Neural crest cell (in vitro differentiated cells): ENCODE data around the gene ZDHHC8. TPM values are rescaled to one million over a fixed set of nuclear protein-coding genes. Genes with fewer than 3 reads are reported as not detected.
A peak's percentile ranks its signal among the peaks of the same experiment; 100 is the strongest.

ENCODE experiments used
- DNase-seq: peaks from one replicate; pipeline ENCODE4 v3.0.0; 2021; ENCODE audit warnings: low read depth, mixed read lengths, low spot score
- H3K27ac Mint-ChIP-seq: one replicate; pipeline ENCODE4 v1.8.0; 2021; ENCODE audit warnings: mild to moderate bottlenecking, mixed read lengths; ENCODE audit not compliant: unreplicated experiment
- H3K27me3 Mint-ChIP-seq: 2 replicates; pipeline ENCODE4 v1.8.0; 2021; ENCODE audit warnings: low read depth, mild to moderate bottlenecking, mixed read lengths
- H3K36me3 Mint-ChIP-seq: 2 replicates; pipeline ENCODE4 v1.8.0; 2021; ENCODE audit warnings: low read depth, mild to moderate bottlenecking, mixed read lengths
- H3K4me1 Mint-ChIP-seq: 2 replicates; pipeline ENCODE4 v1.8.0; 2021; ENCODE audit warnings: mixed read lengths
- H3K4me3 Mint-ChIP-seq: one replicate; pipeline ENCODE4 v1.8.0; 2021; ENCODE audit warnings: mild to moderate bottlenecking, mixed read lengths
- H3K9me3 Mint-ChIP-seq: 2 replicates; pipeline ENCODE4 v1.8.0; 2021; ENCODE audit warnings: mixed read lengths
- total RNA-seq: library from RNA; stranded (reverse); gene quantifications from 2 replicates; pipeline ENCODE4 v1.2.1, GENCODE V29; 2021
- TF ChIP-seq, protein P1 (sequence below): fragments of 200-600 bp; sonication (generic); conservative IDR thresholded peaks from 2 replicates; pipeline ENCODE4 v1.5.0; 2021; ENCODE audit warnings: antibody characterized with exemption, mild to moderate bottlenecking

The ZDHHC8 gene
- total RNA-seq, 1 donor from 2014 or later: 98.9 TPM

DNA sequence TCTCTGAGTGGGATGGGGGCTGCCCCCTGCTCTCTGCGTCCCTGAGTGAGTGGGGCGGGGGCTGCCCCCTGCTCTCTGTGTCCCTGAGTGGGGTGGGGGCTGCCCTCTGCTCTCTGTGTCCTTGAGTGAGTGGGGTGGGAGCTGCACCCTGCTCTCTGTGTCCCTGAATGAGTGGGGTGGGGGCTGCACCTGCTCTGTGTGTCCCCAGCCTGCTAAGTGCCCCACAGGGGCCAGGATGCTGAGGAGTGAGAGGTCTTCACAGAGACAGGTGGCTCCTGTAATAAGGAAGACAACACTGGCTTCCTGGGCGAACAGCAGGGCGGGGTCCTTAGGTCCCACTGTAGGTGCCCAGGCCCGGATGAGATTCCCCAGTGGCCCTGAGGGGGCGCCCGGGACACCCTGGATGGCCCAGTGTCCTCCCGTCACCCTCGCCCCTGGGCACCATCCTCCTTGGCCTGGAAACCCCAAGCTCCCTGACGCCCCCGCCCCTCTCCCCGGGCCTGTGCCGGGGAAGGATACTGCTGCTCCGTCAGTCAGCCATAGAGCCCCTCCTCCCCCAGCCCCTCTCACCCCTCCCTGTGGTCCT, 23.1 kb downstream of the ZDHHC8 start:
- H3K4me3 Mint-ChIP-seq: no peak overlapping the region
- TF ChIP-seq, protein P1, sequence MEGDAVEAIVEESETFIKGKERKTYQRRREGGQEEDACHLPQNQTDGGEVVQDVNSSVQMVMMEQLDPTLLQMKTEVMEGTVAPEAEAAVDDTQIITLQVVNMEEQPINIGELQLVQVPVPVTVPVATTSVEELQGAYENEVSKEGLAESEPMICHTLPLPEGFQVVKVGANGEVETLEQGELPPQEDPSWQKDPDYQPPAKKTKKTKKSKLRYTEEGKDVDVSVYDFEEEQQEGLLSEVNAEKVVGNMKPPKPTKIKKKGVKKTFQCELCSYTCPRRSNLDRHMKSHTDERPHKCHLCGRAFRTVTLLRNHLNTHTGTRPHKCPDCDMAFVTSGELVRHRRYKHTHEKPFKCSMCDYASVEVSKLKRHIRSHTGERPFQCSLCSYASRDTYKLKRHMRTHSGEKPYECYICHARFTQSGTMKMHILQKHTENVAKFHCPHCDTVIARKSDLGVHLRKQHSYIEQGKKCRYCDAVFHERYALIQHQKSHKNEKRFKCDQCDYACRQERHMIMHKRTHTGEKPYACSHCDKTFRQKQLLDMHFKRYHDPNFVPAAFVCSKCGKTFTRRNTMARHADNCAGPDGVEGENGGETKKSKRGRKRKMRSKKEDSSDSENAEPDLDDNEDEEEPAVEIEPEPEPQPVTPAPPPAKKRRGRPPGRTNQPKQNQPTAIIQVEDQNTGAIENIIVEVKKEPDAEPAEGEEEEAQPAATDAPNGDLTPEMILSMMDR: no peak
- peak; percentile 23 for DNase-seq
- no peaks in the 10 kb centered on the region for H3K9me3 Mint-ChIP-seq
- H3K27ac Mint-ChIP-seq: peak overlapping the region; percentile 84
- H3K36me3 Mint-ChIP-seq: no peaks in the 10 kb centered on the region
- H3K4me1 Mint-ChIP-seq: peaks cover 28% of the 10 kb centered on the region
- H3K27me3 Mint-ChIP-seq: no peaks in the 10 kb centered on the region

- H3K36me3 Mint-ChIP-seq: no peaks in the 10 kb centered on the region
- no peaks in the 10 kb centered on the region for H3K9me3 Mint-ChIP-seq
- peak overlapping the region; percentile 66 for H3K4me3 Mint-ChIP-seq
- H3K27ac Mint-ChIP-seq: peak overlapping the region; percentile 84
- TF ChIP-seq, protein P1: no peak
- peak; percentile 69 for DNase-seq
- H3K27me3 Mint-ChIP-seq: no peaks in the 10 kb centered on the region
- peaks cover 28% of the 10 kb centered on the region for H3K4me1 Mint-ChIP-seq
These were observed 23.9 kb downstream of the ZDHHC8 start for GRCh38 chr22:20155330-20156041.

- H3K4me1 Mint-ChIP-seq: peaks cover 27% of the 10 kb centered on the region
- no peak overlapping the region for H3K4me3 Mint-ChIP-seq
- no peak for DNase-seq
- H3K27me3 Mint-ChIP-seq: no peaks in the 10 kb centered on the region
- TF ChIP-seq, protein P1: no peak
- H3K9me3 Mint-ChIP-seq: no peaks in the 10 kb centered on the region
- H3K27ac Mint-ChIP-seq: peak overlapping the region; percentile 50
- no peaks in the 10 kb centered on the region for H3K36me3 Mint-ChIP-seq
These were observed 24.4 kb downstream of the ZDHHC8 start for GRCh38 chr22:20156042-20156389.

GRCh38 chr22:20156611-20157429, 25.2 kb downstream of the ZDHHC8 start:
- Mint-ChIP-seq H3K27me3 (no peaks in the 10 kb centered on the region), H3K9me3 (no peaks in the 10 kb centered on the region), H3K4me1 (peaks cover 22% of the 10 kb centered on the region), H3K36me3 (no peaks in the 10 kb centered on the region), H3K4me3 (peak overlapping the region; percentile 61), H3K27ac (no peak overlapping the region)
- TF ChIP-seq, protein P1: peak; percentile 99
- peak; percentile 96 for DNase-seq

DNA sequence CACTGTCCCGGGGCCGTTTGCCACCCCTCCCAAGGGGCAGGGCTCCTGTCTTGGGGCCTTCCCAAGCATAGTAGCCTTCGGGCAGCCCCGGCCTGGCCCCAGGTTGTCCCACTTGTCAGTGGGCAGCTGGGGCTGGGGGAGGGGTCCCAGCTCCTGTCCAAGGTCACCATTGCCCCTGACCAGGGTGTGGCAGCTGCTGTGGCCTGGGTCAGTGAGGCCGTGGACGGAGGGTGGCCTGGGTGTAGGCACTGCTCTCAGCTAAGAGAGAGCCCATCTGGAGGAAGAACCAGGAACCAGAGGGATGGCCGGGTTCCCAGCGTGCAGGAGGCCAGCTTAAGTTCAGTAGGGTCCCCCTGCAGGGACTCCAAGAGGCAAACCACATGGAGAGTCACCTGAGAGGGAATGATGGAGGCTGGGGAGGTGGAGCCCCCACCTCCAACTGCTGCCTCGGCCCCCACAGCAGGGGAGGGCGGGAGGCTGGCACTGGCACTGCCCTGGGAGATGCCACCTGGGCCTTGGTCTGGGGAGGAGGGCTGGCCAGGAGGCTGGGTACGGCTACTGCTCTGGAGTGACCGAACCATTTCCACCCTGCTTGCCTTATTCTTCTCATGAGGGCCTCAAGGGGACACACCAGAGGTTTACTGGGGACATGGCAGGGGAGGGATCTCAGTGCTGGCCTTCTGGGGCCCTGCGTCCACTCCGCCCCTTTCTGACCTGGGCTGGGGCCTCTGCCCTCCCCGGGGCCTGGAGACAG, 26.0 kb downstream of the ZDHHC8 start:
- no peaks in the 10 kb centered on the region for H3K27me3 Mint-ChIP-seq
- H3K4me1 Mint-ChIP-seq: peaks cover 22% of the 10 kb centered on the region
- H3K9me3 Mint-ChIP-seq: no peaks in the 10 kb centered on the region
- H3K4me3 Mint-ChIP-seq: no peak overlapping the region
- no peak overlapping the region for H3K27ac Mint-ChIP-seq
- no peaks in the 10 kb centered on the region for H3K36me3 Mint-ChIP-seq
- no peak for DNase-seq
- TF ChIP-seq, protein P1: no peak
